Nucleus accumbens (tissue), 56 donors: Measurements from ENCODE around the gene TACC2.
"Not testable (repeated sequence)": the region's sequence is repeated elsewhere in the genome, so short reads cannot be mapped to it uniquely, and the experiment has no call there.

Experiments used
- DNase-seq, 56 donors: peaks; one replicate each; lab custom pipeline; 2025; lab: John Stamatoyannopoulos, UW

The TACC2 gene

DNA sequence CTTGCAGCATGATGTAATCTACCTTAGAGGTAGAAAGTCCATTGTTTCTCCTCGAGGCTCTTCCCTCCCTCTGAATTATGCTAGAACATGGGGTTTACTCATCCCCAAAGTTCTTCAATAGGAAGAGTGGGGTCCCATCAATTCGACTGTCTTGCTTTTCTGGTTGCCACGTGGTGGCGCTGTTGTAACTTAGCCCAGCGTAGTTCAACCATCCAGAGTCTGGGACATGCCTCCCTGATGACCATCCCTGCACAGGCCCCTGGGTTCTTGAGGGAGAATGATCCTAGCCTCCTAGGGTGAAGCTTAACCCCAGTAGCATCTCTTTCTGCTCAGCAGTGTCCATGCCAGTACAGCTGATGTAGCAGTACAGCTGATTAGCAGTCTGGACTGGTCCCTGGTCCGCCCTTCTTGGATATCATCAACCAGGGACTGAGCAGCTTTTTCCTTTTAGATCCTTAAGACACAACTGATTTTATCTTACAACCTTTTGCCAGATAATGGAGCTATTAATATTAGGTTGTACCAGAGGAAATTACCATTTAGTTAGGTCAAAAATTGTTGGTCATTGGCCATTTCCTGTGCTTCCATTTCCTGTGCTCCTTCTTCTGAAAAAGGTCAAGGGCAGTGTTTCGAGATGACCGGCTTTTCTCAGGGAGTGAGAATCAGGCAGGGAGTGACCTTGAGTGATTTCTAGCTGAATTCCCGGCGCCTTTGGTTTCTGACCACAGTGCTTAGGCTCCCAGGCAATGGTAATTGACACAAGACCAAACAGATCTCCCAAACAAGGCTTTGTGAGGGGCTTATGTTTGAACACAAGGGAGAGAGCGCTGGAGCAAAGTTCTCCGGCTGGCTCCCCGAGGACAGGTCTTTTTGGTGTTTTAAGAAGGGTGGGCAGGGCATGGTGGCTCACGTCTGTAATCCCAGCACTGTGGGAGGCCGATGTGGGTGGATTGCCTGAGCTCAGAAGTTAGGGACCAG lies 65.4 kb downstream of the TACC2 start:
- peak in 1 of 56 donors; percentile 26 for DNase-seq

DNA sequence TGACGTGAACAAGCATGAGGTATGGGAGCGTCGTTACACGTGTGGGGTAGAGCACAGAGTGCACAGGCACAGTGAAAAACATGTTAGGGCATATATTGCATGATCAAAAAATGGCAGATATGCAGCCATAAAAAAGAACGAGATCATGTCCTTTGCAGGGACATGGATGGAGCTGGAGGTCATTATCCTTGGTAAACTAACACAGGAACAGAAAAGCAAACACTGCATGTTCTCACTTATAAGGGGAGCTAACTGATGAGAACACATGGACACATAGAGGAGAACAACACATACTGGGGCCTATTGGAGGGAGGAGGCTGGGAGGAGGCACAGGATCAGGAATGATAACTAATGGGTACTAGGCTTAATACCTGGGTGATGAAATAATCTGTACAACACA lies 66.3 kb downstream of the TACC2 start:
- DNase-seq: no peak

DNA sequence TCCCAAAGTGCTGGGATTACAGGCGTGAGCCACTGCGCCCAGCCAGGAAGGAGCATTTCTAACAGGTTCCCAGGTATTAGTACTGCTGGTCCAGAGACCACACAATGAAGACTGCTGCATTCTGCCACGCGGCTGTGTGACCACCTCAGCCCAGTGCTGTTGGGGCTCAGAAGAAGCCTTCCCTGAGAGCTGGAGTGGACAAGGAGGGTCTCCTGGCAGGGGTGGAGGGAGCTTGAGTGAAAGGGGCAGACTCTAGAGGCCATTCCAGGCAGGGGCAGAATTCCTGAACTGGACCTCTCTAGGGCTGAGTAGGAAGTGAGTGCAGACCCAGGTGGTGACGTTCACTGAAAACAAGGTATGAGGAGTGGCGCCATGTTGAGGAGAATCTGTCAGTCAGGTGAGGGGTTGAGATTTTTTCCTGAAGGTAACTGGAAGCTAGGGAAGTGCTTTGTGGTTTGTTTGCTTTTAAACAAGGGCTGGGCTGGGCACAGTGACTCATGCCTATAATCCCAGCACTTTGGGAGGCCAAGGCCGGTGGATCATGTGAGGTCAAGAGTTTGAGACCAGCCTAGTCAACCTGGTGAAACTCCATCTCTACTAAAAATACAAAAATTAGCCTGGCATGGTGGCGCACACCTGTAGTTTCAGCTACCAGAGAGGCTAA lies 67.6 kb downstream of the TACC2 start:
- no peak for DNase-seq

DNA sequence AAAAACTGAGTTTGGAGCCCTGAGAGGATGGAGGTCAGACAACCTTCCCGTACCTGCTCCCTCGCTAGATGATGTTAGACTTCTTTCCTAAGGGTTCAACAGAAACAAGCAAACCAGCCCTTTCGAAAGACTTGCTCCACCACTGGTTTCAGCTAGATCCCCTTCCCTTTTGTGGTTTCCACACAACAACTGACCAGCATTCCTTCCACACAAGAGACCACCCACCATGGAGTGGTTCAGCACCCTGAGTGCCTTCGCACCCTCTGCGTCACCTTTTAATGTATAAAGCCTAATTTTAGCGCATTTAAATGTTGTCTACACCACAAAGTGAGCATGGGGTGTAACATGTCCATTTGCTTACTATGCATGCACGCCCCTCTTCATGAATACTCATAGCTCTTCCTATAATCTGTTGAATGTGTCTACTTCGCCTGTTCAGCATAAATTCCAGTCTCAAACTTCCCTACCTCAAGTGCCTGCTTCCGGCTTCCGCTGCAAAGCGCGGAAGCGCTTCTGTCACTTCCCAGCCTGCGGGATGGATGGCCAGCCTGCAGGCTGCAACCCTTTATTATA lies 69.0 kb downstream of the TACC2 start:
- no peak for DNase-seq

DNA sequence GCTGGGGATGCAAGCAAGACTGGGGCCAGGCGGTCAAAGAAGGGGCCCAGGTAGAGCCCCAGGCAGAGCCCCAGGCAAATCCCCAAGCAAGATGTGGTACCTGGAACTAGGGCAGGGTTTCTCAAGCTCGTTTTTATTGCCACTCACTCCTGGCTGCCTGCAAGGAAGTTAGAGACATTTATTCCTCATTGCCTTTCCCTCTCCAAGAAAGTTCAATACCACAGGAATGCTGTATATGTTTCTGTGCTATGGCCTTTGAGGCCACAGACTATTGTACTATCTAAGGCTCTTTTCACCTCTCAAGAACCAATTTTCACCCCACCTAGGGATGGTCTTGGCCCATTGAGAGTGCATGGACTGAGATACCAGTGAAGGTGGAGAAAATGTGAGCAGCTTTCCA lies 71.3 kb downstream of the TACC2 start:
- DNase-seq: no peak

DNA sequence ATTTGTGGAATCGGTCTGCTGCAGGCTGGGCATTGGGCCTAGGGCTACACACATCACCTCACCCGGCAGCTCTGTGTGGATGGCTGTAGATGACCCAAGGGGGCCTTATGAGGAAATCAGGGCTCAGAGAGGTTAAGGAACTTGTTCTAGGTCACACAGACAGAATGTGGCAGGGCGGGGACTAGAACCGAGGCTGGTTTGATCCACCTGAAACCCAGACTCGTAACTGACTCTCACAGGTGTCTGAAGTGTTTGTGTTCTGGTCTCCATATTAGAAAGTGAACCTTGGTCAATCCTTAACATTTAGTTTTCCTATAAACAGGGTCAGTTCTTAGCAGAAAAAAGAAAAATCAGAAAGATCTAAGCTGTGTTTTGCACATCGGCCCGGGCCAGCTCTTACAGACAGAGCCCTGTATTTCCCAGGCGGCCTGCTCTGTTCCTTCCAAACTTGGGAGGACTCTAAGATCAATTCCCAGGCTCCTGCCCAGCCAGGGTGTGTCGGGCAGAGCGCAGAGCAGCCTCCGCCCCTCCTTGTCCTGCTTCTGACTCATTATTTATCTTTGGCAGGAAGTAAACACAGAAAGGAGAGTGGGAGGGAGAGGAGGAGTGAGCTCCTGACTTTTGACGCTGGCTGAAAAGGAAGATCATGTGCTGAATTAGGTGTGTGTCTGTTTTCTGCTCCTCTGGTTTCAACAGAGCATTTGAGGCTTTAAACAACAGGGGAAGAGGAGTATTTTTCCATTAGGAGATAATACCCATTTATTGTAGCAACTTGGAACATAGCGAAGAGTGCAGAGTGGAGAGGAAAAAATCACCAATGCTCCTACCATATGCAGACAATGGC lies 74.1 kb downstream of the TACC2 start:
- DNase-seq: peak in 1 of 56 donors; percentile 15

DNA sequence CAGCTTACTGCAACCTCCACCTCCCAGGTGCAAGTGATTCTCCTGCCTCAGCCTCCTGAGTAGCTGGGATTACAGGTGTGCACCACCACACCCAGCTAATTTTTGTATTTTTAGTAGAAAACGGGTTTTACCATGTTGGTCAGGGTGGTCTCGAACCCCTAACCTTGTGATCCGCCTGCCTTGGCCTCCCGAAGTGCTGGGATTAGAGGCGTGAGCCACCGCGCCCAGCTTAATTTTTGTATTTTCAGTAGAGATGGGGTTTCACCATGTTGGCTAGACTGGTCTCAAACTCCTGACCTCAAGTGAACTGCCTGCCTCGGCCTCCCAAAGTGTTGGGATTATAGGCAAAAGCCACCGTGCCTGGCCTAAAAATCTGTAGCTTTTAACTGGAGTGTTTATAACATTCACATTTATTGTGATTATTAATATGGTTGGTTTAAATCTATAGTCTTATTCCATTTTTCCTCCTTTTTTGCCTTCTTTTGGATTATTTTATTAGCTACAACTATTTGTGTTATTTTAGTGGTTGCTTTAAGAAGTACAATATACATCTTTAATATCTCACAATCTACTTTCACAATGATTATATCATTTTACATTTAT lies 77.5 kb downstream of the TACC2 start:
- DNase-seq: not testable (repeated sequence)

DNA sequence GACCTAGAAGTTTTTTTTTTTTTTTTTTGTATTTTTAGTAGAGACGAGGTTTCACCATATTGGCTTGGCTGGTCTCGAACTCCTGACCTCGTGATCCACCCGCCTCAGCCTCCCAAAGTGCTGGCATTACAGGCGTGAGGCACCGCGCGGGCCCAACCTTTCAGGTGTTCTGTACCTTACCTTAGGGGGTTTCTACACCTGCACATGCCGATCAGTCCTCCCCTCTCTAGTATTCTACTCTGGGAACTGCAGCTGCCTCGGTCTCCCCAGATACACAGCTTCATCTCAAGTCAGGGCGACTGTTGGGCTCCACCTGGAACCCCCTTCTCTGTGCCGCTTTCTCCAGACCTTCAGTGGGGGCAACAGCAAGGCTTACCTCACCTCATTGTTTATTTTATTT lies 79.9 kb downstream of the TACC2 start:
- DNase-seq: no peak

DNA sequence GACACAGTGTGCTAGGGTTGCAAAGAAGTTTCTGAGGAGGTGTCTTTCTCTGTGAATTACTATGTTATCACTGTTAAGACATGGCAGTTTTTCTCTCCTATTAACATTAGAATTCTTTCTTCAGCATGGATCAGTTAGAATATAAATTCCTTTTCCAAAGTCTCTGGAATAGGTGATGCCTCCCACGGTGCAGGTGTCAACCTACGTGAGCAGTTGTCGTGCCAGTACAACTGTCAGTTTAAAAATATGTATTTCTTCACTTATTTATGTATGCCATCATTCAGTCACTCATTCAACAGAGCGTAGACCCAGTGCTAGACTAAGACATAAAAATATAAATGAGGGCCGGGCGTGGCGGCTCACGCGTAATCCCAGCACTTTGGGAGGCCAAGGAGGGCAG lies 83.5 kb downstream of the TACC2 start:
- DNase-seq: peak in 23 of 56 donors; percentile 2 to 72 (median 33)

DNA sequence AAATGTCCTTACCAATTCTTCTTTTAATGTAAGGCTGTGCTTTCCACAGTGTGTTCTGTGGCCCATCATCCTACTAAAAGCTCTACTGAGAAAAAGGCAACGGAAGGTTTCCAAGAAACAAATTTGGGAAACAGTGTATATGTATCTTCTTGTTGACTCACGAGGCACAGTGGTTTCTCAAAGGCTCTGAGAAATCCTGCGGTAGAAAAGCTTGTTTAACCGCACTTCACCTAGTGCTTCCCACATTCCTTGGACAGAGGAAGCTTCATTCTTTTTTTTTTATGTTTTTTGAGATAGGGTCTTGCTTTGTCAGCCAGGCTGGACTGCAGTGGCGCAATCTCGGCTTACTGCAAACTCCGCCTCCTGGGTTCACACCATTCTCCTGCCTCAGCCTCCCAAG lies 84.5 kb downstream of the TACC2 start:
- no peak for DNase-seq

DNA sequence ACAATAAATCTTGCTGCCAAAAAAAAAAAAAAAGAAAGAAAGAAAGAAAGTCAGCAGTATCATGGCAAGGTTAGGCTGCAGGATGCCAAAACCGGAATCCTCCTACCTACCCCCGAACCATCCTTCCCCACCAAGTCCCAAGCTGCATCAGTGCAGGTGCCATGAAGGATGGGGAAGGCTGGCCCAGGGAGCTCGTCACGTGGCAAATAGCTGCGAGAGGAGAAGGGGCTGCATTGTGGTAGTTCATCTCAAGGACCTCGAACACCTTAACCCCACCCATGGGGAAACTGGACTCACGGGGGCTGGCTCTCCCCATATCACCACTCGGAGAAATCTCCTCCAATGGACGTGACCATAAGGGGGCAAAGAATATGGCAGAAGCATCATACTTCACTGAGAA lies 86.2 kb downstream of the TACC2 start:
- no peak for DNase-seq

DNA sequence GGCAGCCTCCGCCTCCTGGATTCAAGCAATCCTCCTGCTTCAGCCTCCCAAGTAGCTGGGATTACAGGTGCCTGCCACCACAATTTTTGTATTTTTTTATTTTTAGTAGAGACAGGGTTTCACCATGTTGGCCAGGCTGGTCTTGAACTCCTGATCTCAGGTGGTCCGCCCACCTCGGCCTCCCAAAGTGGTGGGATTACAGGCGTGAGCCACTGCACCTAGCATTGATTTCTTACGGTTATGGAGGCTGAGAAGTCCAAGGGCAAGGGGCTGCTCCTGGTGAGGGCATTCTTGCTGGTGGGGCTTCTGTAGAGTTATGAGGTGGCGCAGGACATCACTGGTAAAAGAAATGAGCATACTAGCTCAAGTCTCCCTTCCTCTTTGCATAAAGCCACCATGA lies 86.9 kb downstream of the TACC2 start:
- not testable (repeated sequence) for DNase-seq

DNA sequence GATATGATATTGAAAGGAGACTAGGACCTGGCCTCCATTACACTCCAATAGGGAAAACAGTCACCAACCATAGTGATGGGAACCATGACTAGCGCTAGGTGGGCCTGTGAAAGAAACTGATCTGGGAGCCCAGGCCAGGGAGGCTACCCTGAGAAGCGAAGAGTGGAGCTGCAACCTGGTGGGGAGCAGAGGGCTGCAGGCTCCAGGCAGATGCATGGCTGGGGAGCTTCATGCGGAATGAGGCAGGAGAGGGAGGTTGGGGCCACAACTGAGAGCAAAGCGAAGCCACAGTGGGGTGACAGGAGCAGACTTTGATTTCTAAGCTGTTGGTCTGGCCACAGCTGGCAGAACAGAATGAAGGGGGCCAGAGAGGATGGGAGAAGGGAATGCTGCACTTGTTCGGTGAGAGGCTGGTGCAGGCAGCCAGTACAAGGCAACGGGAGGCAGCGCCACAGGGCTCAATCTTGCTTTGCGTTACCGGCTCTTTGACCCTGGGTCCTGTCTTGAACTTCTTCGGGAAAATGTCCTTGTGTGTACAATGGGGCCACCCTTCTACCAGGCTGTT lies 88.4 kb downstream of the TACC2 start:
- DNase-seq: no peak

DNA sequence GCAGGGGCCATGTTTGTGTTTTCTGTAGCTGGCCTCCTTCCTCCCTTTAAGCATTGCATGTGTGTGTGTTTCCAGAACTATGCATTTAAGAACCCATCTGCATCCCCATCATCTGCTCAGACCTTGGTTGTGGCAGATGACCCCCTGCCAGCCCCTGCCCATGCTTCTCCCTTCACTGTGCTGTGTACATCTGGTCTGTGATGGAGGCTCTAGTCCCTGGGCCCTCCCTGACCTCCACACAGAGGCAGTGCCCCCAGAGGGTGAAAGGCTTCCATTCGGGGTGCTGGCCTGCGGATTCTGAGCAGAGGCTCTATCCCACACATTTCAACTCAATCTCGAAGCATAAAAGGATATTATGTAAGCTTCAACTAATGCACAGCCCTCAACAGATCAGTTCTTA lies 89.4 kb downstream of the TACC2 start:
- DNase-seq: no peak

DNA sequence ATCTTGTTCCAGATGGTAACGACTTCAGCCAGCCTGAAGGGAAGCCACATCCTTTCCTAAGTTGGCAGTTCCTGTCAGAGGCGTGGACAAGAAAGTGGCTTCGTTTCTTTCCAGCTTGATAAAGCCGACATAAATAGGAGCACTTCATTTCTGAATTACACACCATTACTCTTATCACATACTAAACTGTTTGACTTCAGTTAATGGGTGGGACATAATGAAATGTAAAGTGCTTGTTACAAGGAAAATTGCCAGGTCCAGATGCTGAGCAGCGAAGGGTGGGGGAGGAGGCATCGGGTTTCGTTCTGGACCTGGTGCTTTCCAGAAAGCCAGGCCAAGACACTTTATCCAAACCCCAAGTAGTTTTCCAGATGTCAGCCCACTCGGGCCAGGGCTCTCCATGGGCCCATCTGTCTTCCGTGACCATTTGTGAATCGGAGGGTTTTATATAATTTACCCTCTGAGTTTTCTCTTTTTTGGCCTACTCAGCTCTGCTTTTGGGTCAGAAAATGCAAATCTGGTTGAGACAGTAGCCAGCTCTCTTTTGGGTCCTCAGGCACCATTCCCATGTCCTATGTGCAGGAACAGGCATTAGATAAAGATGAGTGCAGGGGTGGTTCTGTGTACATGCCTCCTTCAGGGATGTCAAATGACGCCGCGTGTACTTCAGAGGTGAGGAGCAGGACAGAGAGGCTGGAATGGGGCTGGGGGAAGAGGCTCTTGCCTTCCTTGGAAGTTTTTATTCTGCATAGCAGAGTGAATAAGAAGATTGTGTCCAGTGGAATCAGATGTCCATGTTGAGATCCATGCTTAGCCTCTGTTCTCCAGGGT lies 90.2 kb downstream of the TACC2 start:
- DNase-seq: no peak

DNA sequence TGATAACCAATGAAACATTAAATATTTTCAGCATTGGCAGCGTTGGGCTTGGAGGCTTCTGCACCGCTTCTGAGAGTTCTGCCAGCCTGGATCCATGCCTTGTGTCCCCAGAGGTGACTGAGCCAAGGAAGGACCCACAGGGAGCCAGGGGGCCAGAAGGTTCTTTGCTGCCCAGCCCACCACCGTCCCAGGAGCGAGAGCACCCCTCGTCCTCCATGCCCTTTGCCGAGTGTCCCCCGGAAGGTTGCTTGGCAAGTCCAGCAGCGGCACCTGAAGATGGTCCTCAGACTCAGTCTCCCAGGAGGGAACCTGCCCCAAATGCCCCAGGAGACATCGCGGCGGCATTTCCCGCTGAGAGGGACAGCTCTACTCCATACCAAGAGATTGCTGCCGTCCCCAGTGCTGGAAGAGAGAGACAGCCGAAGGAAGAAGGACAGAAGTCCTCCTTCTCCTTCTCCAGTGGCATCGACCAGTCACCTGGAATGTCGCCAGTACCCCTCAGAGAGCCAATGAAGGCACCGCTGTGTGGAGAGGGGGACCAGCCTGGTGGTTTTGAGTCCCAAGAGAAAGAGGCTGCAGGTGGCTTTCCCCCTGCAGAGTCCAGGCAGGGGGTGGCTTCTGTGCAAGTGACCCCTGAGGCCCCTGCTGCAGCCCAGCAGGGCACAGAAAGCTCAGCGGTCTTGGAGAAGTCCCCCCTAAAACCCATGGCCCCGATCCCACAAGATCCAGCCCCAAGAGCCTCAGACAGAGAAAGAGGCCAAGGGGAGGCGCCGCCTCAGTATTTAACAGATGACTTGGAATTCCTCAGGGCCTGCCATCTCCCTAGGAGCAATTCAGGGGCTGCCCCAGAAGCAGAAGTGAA lies 93.9 kb downstream of the TACC2 start:
- DNase-seq: peak in 1 of 56 donors; percentile 2

DNA sequence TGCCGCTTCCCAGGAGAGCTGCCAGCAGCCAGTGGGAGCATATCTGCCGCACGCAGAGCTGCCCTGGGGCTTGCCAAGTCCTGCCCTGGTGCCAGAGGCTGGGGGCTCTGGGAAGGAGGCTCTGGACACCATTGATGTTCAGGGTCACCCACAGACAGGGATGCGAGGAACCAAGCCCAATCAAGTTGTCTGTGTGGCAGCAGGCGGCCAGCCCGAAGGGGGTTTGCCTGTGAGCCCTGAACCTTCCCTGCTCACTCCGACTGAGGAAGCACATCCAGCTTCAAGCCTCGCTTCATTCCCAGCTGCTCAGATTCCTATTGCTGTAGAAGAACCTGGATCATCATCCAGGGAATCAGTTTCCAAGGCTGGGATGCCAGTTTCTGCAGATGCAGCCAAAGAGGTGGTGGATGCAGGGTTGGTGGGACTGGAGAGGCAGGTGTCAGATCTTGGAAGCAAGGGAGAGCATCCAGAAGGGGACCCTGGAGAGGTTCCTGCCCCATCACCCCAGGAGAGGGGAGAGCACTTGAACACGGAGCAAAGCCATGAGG lies 94.6 kb downstream of the TACC2 start:
- no peak for DNase-seq
